ENCODE data around the gene PIP5K1B.
"Not testable (repeated sequence)": the region's sequence is repeated elsewhere in the genome, so short reads cannot be mapped to it uniquely, and the experiment has no call there.

The PIP5K1B gene

DNA sequence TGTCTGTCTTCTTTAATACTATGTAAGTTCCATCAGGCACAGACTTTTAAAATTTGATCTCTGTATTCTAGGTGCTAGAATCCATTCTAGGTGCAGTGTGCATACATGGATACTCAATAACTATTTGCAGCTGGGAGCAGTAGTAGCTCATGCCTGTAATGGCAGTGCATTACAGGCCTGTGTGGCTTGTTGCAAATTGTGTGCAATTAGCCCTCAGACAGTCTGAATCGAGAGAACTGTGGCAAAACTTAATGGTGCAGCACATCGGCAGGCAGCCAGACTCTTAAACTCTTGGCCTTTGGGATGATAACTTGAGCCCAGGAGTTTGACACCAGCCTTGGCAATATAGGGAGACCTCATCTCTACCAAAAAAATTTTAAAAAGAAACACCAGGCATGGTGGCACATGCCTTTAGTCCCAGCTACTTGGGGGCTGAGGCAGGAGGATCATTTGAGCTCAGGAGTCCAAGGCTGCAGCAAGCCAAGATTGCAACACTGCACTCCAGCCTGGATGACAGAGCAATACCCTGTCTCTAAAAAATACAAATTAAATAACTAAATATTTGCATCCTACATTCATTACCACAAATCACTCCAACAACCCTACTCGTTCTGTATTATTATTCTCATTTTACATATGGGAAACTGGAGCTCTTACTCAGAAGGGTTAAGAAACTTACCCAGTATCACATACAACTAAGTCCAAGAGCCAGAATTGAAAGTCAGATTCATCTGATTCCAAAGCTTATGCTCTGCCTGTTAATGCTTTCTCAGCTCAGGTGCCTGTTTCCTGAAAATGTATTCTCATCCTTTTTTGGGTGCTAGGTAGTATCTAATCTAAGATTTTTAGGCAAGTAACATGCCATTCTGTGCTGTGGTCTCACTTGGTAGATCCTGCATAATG, 278.7 kb downstream of the PIP5K1B start:
- peaks cover 3% of the 10 kb centered on the region for H3K4me1 ChIP-seq (ENCODE audit: control insufficient read depth, insufficient read depth, low read length, poor library complexity, severe bottlenecking)
- H3K9me3 ChIP-seq (ENCODE audit: control insufficient read depth, low read length), result no peaks in the 10 kb centered on the region
- no peaks in the 10 kb centered on the region for H3K36me3 ChIP-seq (ENCODE audit: control insufficient read depth, insufficient read depth, low read length)
- no peak overlapping the region for H3K27ac ChIP-seq (ENCODE audit: low read depth, low read length, severe bottlenecking)
- 92 to 94% methylated on average over 2 of the region's 3 CpGs for WGBS, 2 experiments (ENCODE audit: insufficient coverage in 2 of 2)
- H3K4me3 ChIP-seq (ENCODE audit: extremely low read depth, insufficient read depth, low read length, poor library complexity, severe bottlenecking), result no peak overlapping the region

DNA sequence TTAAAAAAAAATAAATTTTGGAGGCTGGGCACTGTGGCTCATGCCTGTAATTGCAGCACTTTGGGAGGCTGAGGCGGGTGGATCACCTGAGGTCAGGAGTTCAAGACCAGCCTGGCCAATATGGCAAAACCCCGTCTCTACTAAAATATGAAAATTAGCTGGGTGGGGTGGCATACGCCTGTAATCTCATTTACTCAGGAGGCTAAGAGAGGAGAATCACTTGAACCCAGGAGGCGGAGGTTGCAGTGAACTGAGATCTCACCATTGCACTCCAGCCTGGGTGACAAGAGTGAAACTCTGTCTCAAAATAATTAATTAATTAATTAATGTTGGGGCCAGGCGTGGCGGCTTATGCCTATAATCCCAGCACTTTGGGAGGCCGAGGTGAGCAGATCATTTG, 281.9 kb downstream of the PIP5K1B start:
- H3K27ac ChIP-seq (ENCODE audit: low read depth, low read length, severe bottlenecking); H3K9me3 ChIP-seq (ENCODE audit: control insufficient read depth, low read length); H3K36me3 ChIP-seq (ENCODE audit: control insufficient read depth, insufficient read depth, low read length); H3K4me1 ChIP-seq (ENCODE audit: control insufficient read depth, insufficient read depth, low read length, poor library complexity, severe bottlenecking); H3K4me3 ChIP-seq (ENCODE audit: extremely low read depth, insufficient read depth, low read length, poor library complexity, severe bottlenecking): not testable (repeated sequence)
- WGBS, 2 experiments (ENCODE audit: insufficient coverage in 2 of 2), result 88 to 100% methylated on average over 2 to 4 of the region's 7 CpGs

DNA sequence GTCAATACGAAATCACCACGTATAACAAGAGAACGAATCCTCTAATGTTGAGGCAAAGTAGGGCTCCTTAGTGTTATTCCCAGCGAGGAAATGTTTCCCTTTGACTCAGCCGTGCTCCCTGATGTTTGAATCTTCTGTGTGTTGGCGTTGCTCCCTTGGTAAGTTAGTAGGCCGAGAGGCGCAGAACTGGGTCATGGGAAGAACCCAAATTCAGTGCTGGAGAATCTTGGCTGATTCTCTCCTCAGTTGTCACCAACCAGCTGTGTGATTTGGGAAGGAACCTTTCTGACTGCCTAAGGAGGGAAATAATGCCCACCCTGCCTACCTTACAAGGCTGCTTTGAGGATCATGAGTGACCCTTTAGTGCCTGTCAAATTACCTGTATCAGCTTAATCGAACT, 286.4 kb downstream of the PIP5K1B start:
- Histone ChIP-seq H3K4me1 (ENCODE audit: control insufficient read depth, insufficient read depth, low read length, poor library complexity, severe bottlenecking) (no peaks in the 10 kb centered on the region), H3K27ac (ENCODE audit: low read depth, low read length, severe bottlenecking) (no peak overlapping the region), H3K36me3 (ENCODE audit: control insufficient read depth, insufficient read depth, low read length) (no peaks in the 10 kb centered on the region), H3K9me3 (ENCODE audit: control insufficient read depth, low read length) (no peaks in the 10 kb centered on the region), H3K4me3 (ENCODE audit: extremely low read depth, insufficient read depth, low read length, poor library complexity, severe bottlenecking) (no peak overlapping the region)
- WGBS, 2 experiments (ENCODE audit: insufficient coverage in 2 of 2), result 84 to 88% methylated on average over 7 to 9 of the region's 9 CpGs

DNA sequence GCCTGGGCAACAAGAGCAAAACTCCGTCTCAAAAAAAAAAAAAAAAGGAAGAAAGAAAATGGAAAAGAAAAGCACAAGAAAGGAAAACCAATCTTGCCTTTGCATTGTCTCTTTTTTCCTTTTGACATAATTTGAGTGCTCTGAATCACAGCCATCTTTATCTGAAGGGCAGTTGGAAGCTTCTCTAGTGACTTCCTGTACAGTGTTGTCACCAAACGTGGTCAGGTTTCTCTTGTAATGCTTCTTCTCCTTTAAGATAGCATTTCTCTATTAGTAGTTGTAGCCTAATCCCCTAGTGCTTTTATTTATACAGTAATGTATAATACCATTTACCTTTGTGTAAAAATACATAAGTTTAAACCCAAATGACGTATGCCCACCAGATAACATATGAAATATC, 290.7 kb downstream of the PIP5K1B start:
- 90% methylated on average over 2 of the region's 3 CpGs; no CpG with 5 or more reads in 1 of the 2 experiments for WGBS, 2 experiments (ENCODE audit: insufficient coverage in 2 of 2)
- Histone ChIP-seq H3K4me3 (ENCODE audit: extremely low read depth, insufficient read depth, low read length, poor library complexity, severe bottlenecking) (no peak overlapping the region), H3K27ac (ENCODE audit: low read depth, low read length, severe bottlenecking) (no peak overlapping the region), H3K9me3 (ENCODE audit: control insufficient read depth, low read length) (no peaks in the 10 kb centered on the region), H3K4me1 (ENCODE audit: control insufficient read depth, insufficient read depth, low read length, poor library complexity, severe bottlenecking) (no peaks in the 10 kb centered on the region), H3K36me3 (ENCODE audit: control insufficient read depth, insufficient read depth, low read length) (no peaks in the 10 kb centered on the region)

DNA sequence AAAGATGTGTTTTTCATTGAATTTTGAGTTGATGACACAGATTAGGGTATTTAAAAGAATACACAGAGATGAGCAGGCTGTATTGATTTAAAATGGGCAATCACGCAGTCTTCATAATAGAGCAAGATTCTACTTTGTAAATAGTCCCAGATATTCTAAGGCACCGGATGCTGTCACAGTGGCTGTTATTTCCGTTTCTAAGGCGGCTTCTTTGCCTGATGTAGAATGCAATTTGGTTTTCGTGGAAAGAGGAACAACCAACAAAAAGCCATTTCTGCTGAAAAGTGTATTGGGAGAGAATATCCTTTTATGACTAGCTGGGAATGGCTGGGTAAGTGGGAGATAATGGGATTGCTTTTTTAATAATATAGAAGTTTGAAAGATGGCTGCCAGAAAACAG, 291.4 kb downstream of the PIP5K1B start:
- WGBS, 2 experiments (ENCODE audit: insufficient coverage in 2 of 2), result 92 to 100% methylated on average over 3 to 5 of the region's 5 CpGs
- Histone ChIP-seq H3K36me3 (ENCODE audit: control insufficient read depth, insufficient read depth, low read length) (no peaks in the 10 kb centered on the region), H3K27ac (ENCODE audit: low read depth, low read length, severe bottlenecking) (no peak overlapping the region), H3K9me3 (ENCODE audit: control insufficient read depth, low read length) (no peaks in the 10 kb centered on the region), H3K4me3 (ENCODE audit: extremely low read depth, insufficient read depth, low read length, poor library complexity, severe bottlenecking) (no peak overlapping the region), H3K4me1 (ENCODE audit: control insufficient read depth, insufficient read depth, low read length, poor library complexity, severe bottlenecking) (no peaks in the 10 kb centered on the region)

DNA sequence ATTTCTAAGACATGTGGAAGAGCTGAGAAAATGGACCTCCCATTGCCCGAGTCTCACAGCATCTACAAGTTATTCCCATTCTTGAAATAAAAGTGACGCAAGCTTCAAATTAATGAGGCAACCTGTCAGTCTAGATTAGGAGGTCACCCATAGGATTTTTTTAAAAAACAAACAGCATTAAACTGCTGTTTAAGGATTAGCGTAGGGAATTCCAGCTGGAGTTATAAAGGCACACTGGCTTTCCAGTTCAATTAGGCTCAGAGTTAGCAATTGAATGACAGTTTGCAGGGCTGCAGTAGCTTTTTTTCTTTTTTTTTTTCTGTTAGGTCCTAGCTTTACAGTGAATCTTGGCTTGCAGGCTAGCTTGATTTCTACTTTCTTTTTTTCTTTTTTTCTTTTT, 292.6 kb downstream of the PIP5K1B start:
- no peaks in the 10 kb centered on the region for H3K36me3 ChIP-seq (ENCODE audit: control insufficient read depth, insufficient read depth, low read length)
- H3K27ac ChIP-seq (ENCODE audit: low read depth, low read length, severe bottlenecking), result no peak overlapping the region
- H3K4me3 ChIP-seq (ENCODE audit: extremely low read depth, insufficient read depth, low read length, poor library complexity, severe bottlenecking), result no peak overlapping the region
- 100% methylated on average over 1 of the region's 3 CpGs; no CpG with 5 or more reads in 1 of the 2 experiments for WGBS, 2 experiments (ENCODE audit: insufficient coverage in 2 of 2)
- no peaks in the 10 kb centered on the region for H3K9me3 ChIP-seq (ENCODE audit: control insufficient read depth, low read length)
- no peaks in the 10 kb centered on the region for H3K4me1 ChIP-seq (ENCODE audit: control insufficient read depth, insufficient read depth, low read length, poor library complexity, severe bottlenecking)

DNA sequence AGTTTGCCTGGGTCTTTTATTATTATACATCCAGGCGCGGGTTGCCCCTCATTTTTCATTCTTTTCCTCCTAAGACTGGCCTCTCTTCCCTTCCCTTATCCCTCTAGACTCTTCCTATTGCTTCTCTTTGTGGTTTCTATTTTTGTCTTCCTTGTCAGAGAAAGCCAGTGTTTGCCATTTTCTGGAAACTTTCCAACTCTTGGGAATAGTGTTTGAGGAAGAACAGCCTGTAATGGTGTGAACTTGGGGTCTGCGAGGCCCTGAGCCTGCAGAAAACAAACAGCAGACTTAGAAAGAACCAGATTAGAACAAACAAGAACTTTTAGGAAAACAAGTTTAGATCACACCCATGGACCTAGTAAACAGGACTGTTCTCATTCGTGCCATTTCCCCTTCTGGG, 293.3 kb downstream of the PIP5K1B start:
- H3K4me3 ChIP-seq (ENCODE audit: extremely low read depth, insufficient read depth, low read length, poor library complexity, severe bottlenecking), result no peak overlapping the region

DNA sequence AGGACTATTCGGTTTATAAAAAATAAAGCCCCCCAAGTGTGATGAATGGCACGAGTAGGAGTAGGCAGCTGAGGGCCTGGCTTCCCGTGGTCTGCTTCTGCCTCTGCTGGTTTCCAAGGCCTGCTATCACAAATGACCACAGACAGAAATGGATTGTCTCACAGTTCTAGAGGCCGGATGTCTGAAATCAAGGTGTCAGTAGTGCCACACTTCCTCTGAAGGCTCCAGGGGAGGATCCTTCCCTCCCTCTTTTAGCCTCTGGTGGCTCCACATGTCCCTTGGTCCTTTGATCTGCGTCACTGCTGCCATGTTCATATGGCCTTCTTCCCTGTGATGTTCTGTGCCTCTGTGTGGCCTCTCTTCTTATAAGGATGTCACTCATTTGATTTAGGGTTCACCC, 293.8 kb downstream of the PIP5K1B start:
- Histone ChIP-seq H3K27ac (ENCODE audit: low read depth, low read length, severe bottlenecking) (no peak overlapping the region), H3K9me3 (ENCODE audit: control insufficient read depth, low read length) (no peaks in the 10 kb centered on the region), H3K4me1 (ENCODE audit: control insufficient read depth, insufficient read depth, low read length, poor library complexity, severe bottlenecking) (no peaks in the 10 kb centered on the region), H3K36me3 (ENCODE audit: control insufficient read depth, insufficient read depth, low read length) (no peaks in the 10 kb centered on the region), H3K4me3 (ENCODE audit: extremely low read depth, insufficient read depth, low read length, poor library complexity, severe bottlenecking) (no peak overlapping the region)
- WGBS, 2 experiments (ENCODE audit: insufficient coverage in 2 of 2), result 86 to 93% methylated on average over 3 to 4 of the region's 5 CpGs

More for the DNA sequence above, 293.3 kb downstream of the PIP5K1B start:
- 87 to 88% methylated on average over 3 of the region's 4 CpGs for WGBS, 2 experiments (ENCODE audit: insufficient coverage in 2 of 2)
- Histone ChIP-seq H3K36me3 (ENCODE audit: control insufficient read depth, insufficient read depth, low read length) (no peaks in the 10 kb centered on the region), H3K27ac (ENCODE audit: low read depth, low read length, severe bottlenecking) (no peak overlapping the region), H3K9me3 (ENCODE audit: control insufficient read depth, low read length) (no peaks in the 10 kb centered on the region), H3K4me1 (ENCODE audit: control insufficient read depth, insufficient read depth, low read length, poor library complexity, severe bottlenecking) (no peaks in the 10 kb centered on the region)

DNA sequence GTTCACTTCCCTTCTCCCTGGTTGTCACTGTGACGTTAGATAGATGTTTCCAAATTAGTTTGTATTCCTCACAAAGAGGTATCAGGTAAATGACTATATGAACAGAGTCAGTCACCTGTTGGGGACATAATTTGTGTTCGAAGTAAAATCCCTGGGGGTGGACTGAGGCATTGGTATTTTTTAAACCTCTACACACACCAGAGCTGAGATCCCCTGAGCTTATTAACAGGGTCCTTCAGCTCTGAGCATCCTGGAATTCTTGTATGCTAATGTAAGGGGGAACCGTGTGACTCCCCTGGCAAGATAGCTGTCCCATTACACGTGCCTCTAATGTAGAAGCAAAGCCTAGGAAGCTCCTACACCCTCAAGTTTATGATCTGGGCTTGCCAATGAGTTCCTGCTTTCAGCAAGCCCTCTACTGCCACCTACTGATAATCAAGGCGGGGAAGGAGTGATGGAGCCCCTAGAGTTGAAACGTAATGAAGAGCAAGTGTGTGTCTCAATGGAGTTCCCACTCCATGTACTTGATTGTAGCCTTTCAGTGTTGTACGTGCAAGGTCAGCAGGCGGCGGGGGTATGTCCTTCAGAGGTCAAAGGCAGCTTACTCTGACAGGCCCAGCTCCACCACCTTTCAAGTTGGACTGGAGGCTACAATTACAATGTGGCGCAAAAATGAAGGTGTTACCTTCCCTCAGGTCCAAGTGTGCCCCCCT, 294.5 kb downstream of the PIP5K1B start:
- Histone ChIP-seq H3K4me1 (ENCODE audit: control insufficient read depth, insufficient read depth, low read length, poor library complexity, severe bottlenecking) (no peaks in the 10 kb centered on the region), H3K4me3 (ENCODE audit: extremely low read depth, insufficient read depth, low read length, poor library complexity, severe bottlenecking) (no peak overlapping the region), H3K9me3 (ENCODE audit: control insufficient read depth, low read length) (no peaks in the 10 kb centered on the region), H3K27ac (ENCODE audit: low read depth, low read length, severe bottlenecking) (no peak overlapping the region), H3K36me3 (ENCODE audit: control insufficient read depth, insufficient read depth, low read length) (no peaks in the 10 kb centered on the region)
- 10 to 24% methylated on average over 7 of the region's 10 CpGs for WGBS, 2 experiments (ENCODE audit: insufficient coverage in 2 of 2)

DNA sequence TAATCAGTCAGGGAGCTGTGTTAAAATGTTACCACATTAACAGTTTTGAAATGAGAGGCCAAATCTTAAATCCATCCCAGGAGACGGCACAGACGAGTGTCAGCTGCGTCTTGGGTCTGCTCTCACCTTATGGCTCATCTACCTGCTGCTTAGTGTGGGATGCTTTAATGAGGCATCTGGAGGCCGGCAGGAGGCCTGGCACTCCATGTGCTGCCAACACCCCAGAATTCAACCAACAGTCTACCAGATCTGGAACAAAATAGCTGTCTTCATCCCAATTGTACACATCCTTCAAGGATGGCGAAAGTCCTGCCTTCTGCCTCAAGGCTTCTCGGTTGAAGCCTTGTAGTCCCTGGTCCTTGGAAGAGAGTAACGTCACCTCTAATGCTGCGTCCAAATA, 296.9 kb downstream of the PIP5K1B start:
- Histone ChIP-seq H3K36me3 (ENCODE audit: control insufficient read depth, insufficient read depth, low read length) (no peaks in the 10 kb centered on the region), H3K9me3 (ENCODE audit: control insufficient read depth, low read length) (no peaks in the 10 kb centered on the region), H3K4me3 (ENCODE audit: extremely low read depth, insufficient read depth, low read length, poor library complexity, severe bottlenecking) (no peak overlapping the region), H3K27ac (ENCODE audit: low read depth, low read length, severe bottlenecking) (no peak overlapping the region), H3K4me1 (ENCODE audit: control insufficient read depth, insufficient read depth, low read length, poor library complexity, severe bottlenecking) (no peaks in the 10 kb centered on the region)
- 92 to 100% methylated on average over 2 to 5 of the region's 8 CpGs for WGBS, 2 experiments (ENCODE audit: insufficient coverage in 2 of 2)

DNA sequence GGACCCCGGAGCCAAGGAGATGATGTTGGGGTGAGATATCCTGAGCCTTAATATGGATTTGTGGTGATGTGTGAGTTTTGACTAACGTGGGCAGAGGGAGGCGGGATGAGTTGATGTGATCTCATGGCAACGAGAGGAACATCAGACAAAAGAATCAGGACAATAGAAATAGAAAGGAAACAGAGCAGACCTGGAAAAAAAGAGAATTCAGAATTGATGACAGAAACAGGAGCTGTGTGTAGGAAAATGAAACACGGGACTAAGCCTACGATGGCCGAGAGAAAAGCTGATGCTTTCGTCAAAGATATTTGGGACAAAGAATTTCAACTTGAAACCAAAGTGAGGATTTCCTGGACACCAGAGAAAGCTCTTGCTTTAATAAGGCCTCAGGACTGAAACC, 298.0 kb downstream of the PIP5K1B start:
- 73 to 83% methylated on average over 8 of the region's 8 CpGs for WGBS, 2 experiments (ENCODE audit: insufficient coverage in 2 of 2)
- Histone ChIP-seq H3K9me3 (ENCODE audit: control insufficient read depth, low read length) (no peaks in the 10 kb centered on the region), H3K27ac (ENCODE audit: low read depth, low read length, severe bottlenecking) (no peak overlapping the region), H3K4me1 (ENCODE audit: control insufficient read depth, insufficient read depth, low read length, poor library complexity, severe bottlenecking) (no peaks in the 10 kb centered on the region), H3K36me3 (ENCODE audit: control insufficient read depth, insufficient read depth, low read length) (no peaks in the 10 kb centered on the region), H3K4me3 (ENCODE audit: extremely low read depth, insufficient read depth, low read length, poor library complexity, severe bottlenecking) (no peak overlapping the region)
